SK-N-SH (cell line): ENCODE data around the gene ABLIM2. TPM values are rescaled to one million over a fixed set of nuclear protein-coding genes. Genes with fewer than 3 reads are reported as not detected.

Experiments
- CTCF ChIA-PET: fragments of 300-600, 350-600 bp; formaldehyde crosslinking; extraction: SDS; loops from one replicate; lab custom pipeline; 2021; lab: Yijun Ruan, JAX
- POLR2A ChIA-PET: fragments of 350-600 bp; sonication (Branson Sonifier 250); formaldehyde crosslinking; extraction: SDS; loops from one replicate; lab custom pipeline; 2020; ENCODE audit warnings: antibody characterized with exemption, inconsistent platforms; lab: Yijun Ruan, JAX
- DNase-seq: peaks from one replicate; pipeline ENCODE4 v3.0.0; 2012
- H2AFZ ChIP-seq: fragments of 200-600 bp; sonication (generic); 2 replicates; pipeline ENCODE4 v1.8.1; 2016; ENCODE audit warnings: antibody characterized with exemption, mild to moderate bottlenecking, low read depth
- H3F3A ChIP-seq: fragments of 200-600 bp; sonication (generic); replicated peaks from 2 replicates; pipeline ENCODE3; 2016; ENCODE audit warnings: antibody characterized with exemption, mild to moderate bottlenecking; ENCODE audit not compliant: insufficient read depth
- H3K27ac ChIP-seq, 2 experiments: fragments of 200-500 bp in 1 of 2; fragments of 200-600 bp in 1 of 2; sonication (Bioruptor generic) in 1 of 2; sonication (generic), shearing (Covaris generic) in 1 of 2; 2 replicates each; pipeline versions ENCODE4 v1.5.1 to v1.6.1; 2014 to 2016; ENCODE audit warnings: low read depth in 2 of 2, inconsistent platforms in 1 of 2, low read length in 1 of 2, mild to moderate bottlenecking in 1 of 2, mixed read lengths in 1 of 2
- H3K27me3 ChIP-seq: fragments of 200-600 bp; sonication (generic), shearing (Covaris generic); 2 replicates; pipeline ENCODE4 v1.6.1; 2016; ENCODE audit warnings: mixed run types; ENCODE audit not compliant: insufficient read depth
- H3K36me3 ChIP-seq, 2 experiments: fragments of 200-500 bp in 1 of 2; fragments of 200-600 bp in 1 of 2; sonication (Bioruptor generic) in 1 of 2; sonication (generic) in 1 of 2; replicated peaks in 1 of 2; 2 replicates each; pipeline versions ENCODE3 to v1.5.1; 2014 to 2016; ENCODE audit warnings: low read length in 1 of 2, mild to moderate bottlenecking in 1 of 2; ENCODE audit not compliant: insufficient read depth in 2 of 2, control insufficient read depth in 1 of 2
- H3K4me1 ChIP-seq, 2 experiments: fragments of 200-500 bp in 1 of 2; fragments of 200-600 bp in 1 of 2; sonication (Bioruptor generic) in 1 of 2; sonication (generic), shearing (Covaris generic) in 1 of 2; 2 replicates each; pipeline versions ENCODE4 v1.5.1 to v1.6.1; 2014 to 2016; ENCODE audit warnings: low read depth in 1 of 2, low read length in 1 of 2, mixed run types in 1 of 2; ENCODE audit not compliant: insufficient read depth in 2 of 2, control insufficient read depth in 1 of 2
- H3K4me2 ChIP-seq: fragments of 200-600 bp; sonication (generic), shearing (Covaris generic); 2 replicates; pipeline ENCODE4 v1.6.1; 2017; ENCODE audit warnings: mixed run types
- H3K4me3 ChIP-seq, 2 experiments: fragments of 200-500 bp in 1 of 2; fragments of 200-600 bp in 1 of 2; sonication (Bioruptor generic) in 1 of 2; sonication (generic), shearing (Covaris generic) in 1 of 2; 2 replicates each; pipeline versions ENCODE4 v1.5.1 to v1.8.1; 2014 to 2016; ENCODE audit warnings: low read depth in 2 of 2, inconsistent platforms in 1 of 2, low read length in 1 of 2, mild to moderate bottlenecking in 1 of 2, mixed read lengths in 1 of 2, moderate library complexity in 1 of 2
- H3K79me2 ChIP-seq: fragments of 200-600 bp; sonication (generic); 2 replicates; pipeline ENCODE4 v1.8.1; 2017; ENCODE audit warnings: mild to moderate bottlenecking; ENCODE audit not compliant: insufficient read depth
- H3K9ac ChIP-seq: fragments of 200-600 bp; sonication (generic); 2 replicates; pipeline ENCODE4 v1.6.1; 2017; ENCODE audit warnings: mixed run types
- H3K9me2 ChIP-seq: fragments of 200-600 bp; sonication (generic); 2 replicates; pipeline ENCODE4 v1.6.1; 2017; ENCODE audit warnings: mixed run types
- H3K9me3 ChIP-seq: fragments of 200-600 bp; sonication (generic); 2 replicates; pipeline ENCODE4 v1.6.1; 2017; ENCODE audit warnings: mixed run types, mild to moderate bottlenecking, moderate library complexity
- H4K20me1 ChIP-seq: fragments of 200-600 bp; sonication (generic); 2 replicates; pipeline ENCODE4 v1.6.1; 2017; ENCODE audit warnings: mild to moderate bottlenecking, mixed run types; ENCODE audit not compliant: insufficient read depth
- CHD2 ChIP-seq: fragments of 150-350 bp; IDR thresholded peaks from 2 replicates; pipeline ENCODE4 v1.6.1; 2018; ENCODE audit warnings: low read length; ENCODE audit not compliant: partially characterized antibody
- ELF1 ChIP-seq: IDR thresholded peaks from 2 replicates; pipeline ENCODE4 v1.4.0; 2012
- EP300 ChIP-seq, 2 experiments: IDR thresholded peaks; 2 replicates each; pipeline versions ENCODE4 v1.4.0 to v1.6.1; 2012; ENCODE audit warnings: borderline replicate concordance in 1 of 2, low read depth in 1 of 2, low read length in 1 of 2
- EZH2phosphoT487 ChIP-seq: fragments of 200-600 bp; sonication (generic); IDR thresholded peaks from 2 replicates; pipeline ENCODE4 v1.6.1; 2017; ENCODE audit warnings: low read depth, mixed run types, mild to moderate bottlenecking, antibody characterized with exemption, moderate library complexity, borderline replicate concordance
- FOSL2 ChIP-seq: IDR thresholded peaks from 2 replicates; pipeline ENCODE4 v1.4.0; 2012; ENCODE audit warnings: low read depth, mild to moderate bottlenecking, moderate library complexity, borderline replicate concordance
- FOXJ3 ChIP-seq: sonication (generic); formaldehyde crosslinking; IDR thresholded peaks from 2 replicates; pipeline ENCODE4 v1.5.1; 2020; ENCODE audit warnings: mild to moderate bottlenecking, missing genetic modification reagents
- GABPA ChIP-seq: IDR thresholded peaks from 2 replicates; pipeline ENCODE4 v1.4.0; 2012; ENCODE audit warnings: low read depth, mild to moderate bottlenecking
- IRF3 ChIP-seq: fragments of 150-350 bp; IDR thresholded peaks from 2 replicates; pipeline ENCODE4 v1.6.1; 2016; ENCODE audit warnings: mild to moderate bottlenecking, low read depth, low read length
- JUND ChIP-seq: IDR thresholded peaks from 2 replicates; pipeline ENCODE4 v1.4.0; 2012
- MAX ChIP-seq: IDR thresholded peaks from 2 replicates; pipeline ENCODE4 v1.4.0; 2012; ENCODE audit warnings: low read depth
- MEF2A ChIP-seq: IDR thresholded peaks from 2 replicates; pipeline ENCODE4 v1.4.0; 2012; ENCODE audit warnings: low read depth, borderline replicate concordance
- NFIC ChIP-seq: IDR thresholded peaks from 2 replicates; pipeline ENCODE4 v1.4.0; 2012; ENCODE audit warnings: borderline replicate concordance
- PBX3 ChIP-seq: IDR thresholded peaks from 2 replicates; pipeline ENCODE4; 2012
- POLR2AphosphoS5 ChIP-seq: IDR thresholded peaks from 2 replicates; pipeline ENCODE4 v1.6.1; 2012; ENCODE audit warnings: low read depth, low read length
- RCOR1 ChIP-seq: fragments of 150-350 bp; IDR thresholded peaks from 2 replicates; pipeline ENCODE4 v1.6.1; 2017; ENCODE audit warnings: antibody characterized with exemption, low read length
- REST ChIP-seq: IDR thresholded peaks from 2 replicates; pipeline ENCODE4 v1.6.1; 2012; ENCODE audit warnings: mild to moderate bottlenecking, low read depth, low read length, moderate library complexity
- RXRA ChIP-seq: IDR thresholded peaks from 2 replicates; pipeline ENCODE4 v1.4.0; 2012; ENCODE audit warnings: low read depth, mild to moderate bottlenecking, borderline replicate concordance
- USF1 ChIP-seq: IDR thresholded peaks from 2 replicates; pipeline ENCODE4 v1.4.0; 2012; ENCODE audit warnings: low read depth, borderline replicate concordance
- YY1 ChIP-seq: IDR thresholded peaks from 2 replicates; pipeline ENCODE4 v1.4.0; 2012; ENCODE audit warnings: low read depth, mild to moderate bottlenecking
- ZBTB33 ChIP-seq: IDR thresholded peaks from 2 replicates; pipeline ENCODE4 v1.4.0; 2012; ENCODE audit warnings: low read depth, borderline replicate concordance
- WGBS: methylation state at CpG from one replicate; pipeline ENCODE4 v1.1.6; 2017; ENCODE audit warnings: low lambda C conversion rate; 5-methylcytosine and 5-hydroxymethylcytosine counted together
- polyA plus RNA-seq, 3 experiments: library from polyadenylated mRNA; depleted of rRNA; stranded (reverse); fragments of >200 nt; gene quantifications; 2 replicates each; pipeline ENCODE4 v1.2.3, GENCODE V29; 2012

Gene ABLIM2
- polyA plus RNA-seq, 1 of the 3 experiments (the other 2 are of a cell fraction), result 0.53 TPM

- TF ChIP-seq RXRA, result peak; percentile 50; the same call in 1 of the 2 replicates
Observed at GRCh38 chr4:7941111-7941964, 217.3 kb downstream of the ABLIM2 start (continued).

GRCh38 chr4:7939377-7940108 is 219.1 kb downstream of the ABLIM2 start, which contains the start of gene AFAP1:
Gene AFAP1, minus strand, starts transcription at chr4:7939861. Its CDS starts 67,783 bp downstream, at chr4:7872078.
- H2AFZ ChIP-seq, result no peak within 1 kb of the TSS
- peak within 1 kb of the TSS; percentile 92 for H3K9ac ChIP-seq
- POLR2A ChIA-PET, result interaction anchor here (0.5 to 1.1 kb wide), 6 partner anchors 9 to 995 kb away, joined by 3 to 12 read pairs (median 4); no protein-coding TSS in a partner anchor
- peak within 1 kb of the TSS; percentile 83 to 95 for H3K4me3 ChIP-seq
- DNase-seq, result peak; percentile 99
- H3K27me3 ChIP-seq, result no peaks in the 10 kb centered on the region
- peaks cover 15% of the 10 kb centered on the region in 2 experiments; a peak in 2 of 4 replicates for H3K4me1 ChIP-seq
- peaks cover 57% of the 10 kb centered on the region for H3K79me2 ChIP-seq
- peak within 1 kb of the TSS; percentile 89 for H3K4me2 ChIP-seq
- peaks cover 37% of the 10 kb centered on the region for H4K20me1 ChIP-seq
- CTCF ChIA-PET, result interaction anchor here (0.8 to 13.5 kb wide), 14 partner anchors 10 to 171 kb away, joined by 3 to 116 read pairs (median 4); no protein-coding TSS in a partner anchor
- no peaks in the 10 kb centered on the region for H3K9me2 ChIP-seq
- H3K36me3 ChIP-seq, result no peaks in the 10 kb centered on the region
- peaks cover 19% of the 10 kb centered on the region for H3F3A ChIP-seq
- peak within 1 kb of the TSS; percentile 82 to 85 for H3K27ac ChIP-seq
- no peaks in the 10 kb centered on the region for H3K9me3 ChIP-seq
- WGBS, result 1% methylated on average over 41 of the region's 96 CpGs
- TF ChIP-seq ZBTB33 (no peak), FOSL2 (no peak), ELF1 (no peak), POLR2AphosphoS5 (peak; percentile 43; the same call in 1 of the 2 replicates), PBX3 (no peak), RCOR1 (no peak), CHD2 (no peak), USF1 (no peak), EZH2phosphoT487 (no peak), YY1 (no peak), JUND (no peak), MEF2A (no peak), EP300 (IDR thresholded peaks at IDR 0.05; ENCODE audit: borderline replicate concordance in 1 of 2, low read depth in 1 of 2, low read length in 1 of 2) (no peak), NFIC (no peak), REST (no peak), FOXJ3 (CRISPR knock-in tag) (no peak), IRF3 (no peak), GABPA (no peak), MAX (0 out of 2 replicates have a peak, but pooled peaks have one; percentile 10)
